RWPE2 (cell line): ENCODE measurements around the gene KAZN.

ENCODE experiments used
- ATAC-seq: fragments of 200-7000 bp; cut with Tn5 transposase; 3 replicates; pipeline ENCODE4 v1.9.1; 2021; ENCODE audit warnings: low read depth
- DNase-seq: peaks from one replicate; pipeline ENCODE4 v3.0.0-alpha.2; 2020; ENCODE audit warnings: low spot score
- H3K27ac ChIP-seq: fragments of 450-650 bp; 2 replicates; pipeline ENCODE4 v1.5.1; 2017; ENCODE audit warnings: mild to moderate bottlenecking; ENCODE audit not compliant: poor library complexity, severe bottlenecking
- H3K27me3 ChIP-seq: fragments of 250-450 bp; sonication (Bioruptor Pico); 2 replicates; pipeline ENCODE4 v1.5.1; 2021; ENCODE audit warnings: mild to moderate bottlenecking, moderate library complexity; ENCODE audit not compliant: insufficient read depth, poor library complexity, severe bottlenecking
- H3K36me3 ChIP-seq: fragments of 250-450 bp; sonication (Bioruptor Pico); 2 replicates; pipeline ENCODE4 v1.5.1; 2020; ENCODE audit warnings: low read depth, mild to moderate bottlenecking, moderate library complexity
- H3K4me1 ChIP-seq: fragments of 250-450 bp; sonication (Bioruptor Pico); 2 replicates; pipeline ENCODE4 v1.5.1; 2021; ENCODE audit warnings: mild to moderate bottlenecking, moderate library complexity; ENCODE audit not compliant: insufficient read depth, poor library complexity, severe bottlenecking
- H3K4me3 ChIP-seq: fragments of 250-450 bp; sonication (Bioruptor Pico); 2 replicates; pipeline ENCODE4 v1.5.1; 2021; ENCODE audit warnings: mild to moderate bottlenecking, moderate library complexity; ENCODE audit not compliant: severe bottlenecking
- H3K9me3 ChIP-seq: fragments of 250-450 bp; sonication (Bioruptor Pico); 2 replicates; pipeline ENCODE4 v1.5.1; 2021; ENCODE audit warnings: mild to moderate bottlenecking, moderate library complexity; ENCODE audit not compliant: severe bottlenecking
- TF ChIP-seq, protein P1 (sequence below): fragments of 450-650 bp; IDR thresholded peaks from one replicate; pipeline ENCODE4 v1.5.1; 2017; ENCODE audit warnings: mild to moderate bottlenecking, moderate library complexity; ENCODE audit not compliant: poor library complexity, severe bottlenecking

KAZN gene

DNA sequence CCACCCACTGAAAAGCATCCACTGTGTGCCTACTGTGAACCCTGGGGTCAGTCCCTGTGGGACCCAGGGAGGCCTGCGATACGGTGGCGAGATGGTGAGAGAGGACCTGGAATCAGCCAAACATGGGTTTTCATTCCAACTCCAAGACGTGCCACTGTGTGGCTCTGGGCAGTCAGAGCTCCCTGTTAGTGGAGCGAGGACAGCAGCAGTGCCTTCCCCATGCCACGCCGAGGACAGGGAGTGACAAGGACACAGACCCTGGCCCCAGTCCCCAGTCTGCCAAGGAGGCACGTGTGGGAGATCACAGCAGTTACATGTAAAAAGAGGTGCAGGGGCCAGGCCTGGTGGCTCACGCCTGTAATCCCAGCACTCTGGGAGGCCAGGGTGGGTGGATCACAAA is 504.2 kb downstream of the KAZN start:
- TF ChIP-seq, protein P1, sequence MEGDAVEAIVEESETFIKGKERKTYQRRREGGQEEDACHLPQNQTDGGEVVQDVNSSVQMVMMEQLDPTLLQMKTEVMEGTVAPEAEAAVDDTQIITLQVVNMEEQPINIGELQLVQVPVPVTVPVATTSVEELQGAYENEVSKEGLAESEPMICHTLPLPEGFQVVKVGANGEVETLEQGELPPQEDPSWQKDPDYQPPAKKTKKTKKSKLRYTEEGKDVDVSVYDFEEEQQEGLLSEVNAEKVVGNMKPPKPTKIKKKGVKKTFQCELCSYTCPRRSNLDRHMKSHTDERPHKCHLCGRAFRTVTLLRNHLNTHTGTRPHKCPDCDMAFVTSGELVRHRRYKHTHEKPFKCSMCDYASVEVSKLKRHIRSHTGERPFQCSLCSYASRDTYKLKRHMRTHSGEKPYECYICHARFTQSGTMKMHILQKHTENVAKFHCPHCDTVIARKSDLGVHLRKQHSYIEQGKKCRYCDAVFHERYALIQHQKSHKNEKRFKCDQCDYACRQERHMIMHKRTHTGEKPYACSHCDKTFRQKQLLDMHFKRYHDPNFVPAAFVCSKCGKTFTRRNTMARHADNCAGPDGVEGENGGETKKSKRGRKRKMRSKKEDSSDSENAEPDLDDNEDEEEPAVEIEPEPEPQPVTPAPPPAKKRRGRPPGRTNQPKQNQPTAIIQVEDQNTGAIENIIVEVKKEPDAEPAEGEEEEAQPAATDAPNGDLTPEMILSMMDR = no peak
- no peaks in the 10 kb centered on the region for H3K4me1 ChIP-seq
- no peaks in the 10 kb centered on the region for H3K36me3 ChIP-seq
- peaks cover 6% of the 10 kb centered on the region for H3K27me3 ChIP-seq
- H3K4me3 ChIP-seq = no peak overlapping the region
- no peak overlapping the region for H3K27ac ChIP-seq
- DNase-seq = no peak
- peaks cover 3% of the 10 kb centered on the region for H3K9me3 ChIP-seq
- ATAC-seq = no peak

DNA sequence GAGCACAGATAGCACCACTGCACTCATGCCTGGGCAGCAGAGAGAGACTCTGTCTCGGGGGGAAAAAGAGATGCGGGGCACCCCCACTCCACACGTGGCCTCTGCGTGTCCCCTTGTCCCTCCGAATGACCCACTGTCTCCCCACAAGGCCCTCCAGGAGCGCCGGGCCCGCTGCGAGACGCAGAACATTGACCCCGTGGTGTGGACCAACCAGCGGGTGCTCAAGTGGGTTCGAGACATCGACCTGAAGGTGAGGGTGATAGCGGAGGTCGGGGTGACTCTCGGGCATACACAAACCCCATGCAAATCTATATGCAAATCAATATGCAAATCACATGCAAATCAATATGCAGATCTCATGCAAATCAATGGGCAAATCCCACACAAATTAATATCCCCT is 504.7 kb downstream of the KAZN start:
- Histone ChIP-seq H3K4me3 (no peak overlapping the region), H3K27me3 (peaks cover 6% of the 10 kb centered on the region), H3K36me3 (no peaks in the 10 kb centered on the region), H3K9me3 (peaks cover 3% of the 10 kb centered on the region), H3K27ac (no peak overlapping the region), H3K4me1 (no peaks in the 10 kb centered on the region)
- TF ChIP-seq, protein P1 = no peak
- ATAC-seq = no peak
- DNase-seq = no peak

DNA sequence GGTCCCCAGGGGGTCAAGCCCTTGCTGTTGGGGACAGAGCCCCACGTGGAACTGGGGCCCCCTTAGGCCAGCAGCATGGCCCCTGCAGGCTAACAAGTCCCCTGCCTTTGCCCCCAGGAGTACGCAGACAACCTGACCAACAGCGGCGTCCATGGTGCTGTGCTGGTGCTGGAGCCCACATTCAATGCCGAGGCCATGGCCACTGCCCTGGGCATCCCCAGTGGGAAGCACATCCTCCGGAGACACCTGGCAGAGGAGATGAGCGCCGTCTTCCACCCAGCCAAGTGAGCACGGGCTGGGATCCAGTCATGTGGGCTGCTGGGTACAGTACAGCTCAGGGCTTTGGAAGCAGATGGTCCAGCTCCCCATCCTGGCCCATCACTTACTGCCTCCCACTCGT is 505.4 kb downstream of the KAZN start:
- Histone ChIP-seq H3K9me3 (peaks cover 3% of the 10 kb centered on the region), H3K27ac (no peak overlapping the region), H3K27me3 (peaks cover 6% of the 10 kb centered on the region), H3K36me3 (no peaks in the 10 kb centered on the region), H3K4me1 (no peaks in the 10 kb centered on the region), H3K4me3 (no peak overlapping the region)
- TF ChIP-seq, protein P1 = no peak
- ATAC-seq (no peak), DNase-seq (no peak)

DNA sequence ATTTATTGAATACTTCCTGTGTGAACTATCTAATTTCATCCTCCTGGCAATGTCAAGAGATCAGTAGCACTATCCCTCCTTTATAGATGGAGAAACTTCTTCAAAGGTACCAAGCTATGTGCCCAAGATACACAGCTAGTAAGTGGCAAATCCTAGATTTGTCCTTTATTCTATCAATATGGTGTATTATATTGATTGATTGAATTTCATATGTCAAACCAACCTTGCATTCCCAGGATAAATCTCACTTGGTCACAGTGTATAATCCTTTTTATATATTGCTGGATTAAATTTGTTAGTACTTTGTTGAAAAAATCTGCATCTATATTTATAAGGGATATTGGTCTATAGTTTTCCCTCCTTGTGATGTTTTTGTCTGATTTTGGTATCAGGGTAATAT is 506.3 kb downstream of the KAZN start:
- H3K36me3 ChIP-seq = no peaks in the 10 kb centered on the region
- H3K27me3 ChIP-seq = peaks cover 6% of the 10 kb centered on the region
- ATAC-seq (no peak), DNase-seq (no peak)
- H3K27ac ChIP-seq = no peak overlapping the region
- no peaks in the 10 kb centered on the region for H3K4me1 ChIP-seq
- TF ChIP-seq, protein P1 = no peak
- H3K4me3 ChIP-seq = no peak overlapping the region
- peaks cover 3% of the 10 kb centered on the region for H3K9me3 ChIP-seq

DNA sequence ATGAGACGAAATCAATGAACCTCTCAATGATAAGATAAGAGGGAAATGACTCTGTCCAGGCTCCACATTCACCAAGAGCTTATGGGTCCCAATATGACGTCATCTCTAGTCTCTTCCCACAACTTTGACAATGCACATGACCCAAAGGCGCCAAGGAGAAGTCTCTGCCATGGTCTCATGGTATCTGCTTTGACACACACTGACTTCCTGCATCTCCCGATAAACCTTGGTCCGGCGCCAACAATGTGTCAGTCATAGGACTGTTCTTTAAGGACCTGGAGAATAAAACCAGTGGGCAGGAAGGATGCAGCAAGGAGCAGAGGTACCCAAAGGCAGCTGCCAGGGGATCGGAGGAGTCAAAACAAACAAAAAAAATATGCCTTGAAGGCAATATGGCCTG is 508.1 kb downstream of the KAZN start:
- no peaks in the 10 kb centered on the region for H3K4me1 ChIP-seq

More for the DNA sequence above, 508.1 kb downstream of the KAZN start:
- no peaks in the 10 kb centered on the region for H3K36me3 ChIP-seq
- no peak overlapping the region for H3K27ac ChIP-seq
- DNase-seq (no peak), ATAC-seq (no peak)
- H3K27me3 ChIP-seq = peaks cover 3% of the 10 kb centered on the region
- peaks cover 3% of the 10 kb centered on the region for H3K9me3 ChIP-seq
- H3K4me3 ChIP-seq = no peak overlapping the region
- TF ChIP-seq, protein P1 = no peak
